ENCODE results near the gene LMO3.

- TF ChIP-seq CTCF (conservative IDR thresholded peaks at IDR 0.05; ENCODE audit: low read length) (no peak), EZH2phosphoT487 (IDR thresholded peaks at IDR 0.05; ENCODE audit: borderline replicate concordance) (no peak)
Observed at GRCh38 chr12:16600525-16600924, 5.4 kb downstream of the LMO3 start.

Measured in Loucy (cell line).